Cardiac fibroblast (primary cell): ENCODE results near the gene PCAT7.
"Not testable (repeated sequence)": the region's sequence is repeated elsewhere in the genome, so short reads cannot be mapped to it uniquely, and the experiment has no call there.

Experiments
- DNase-seq, 2 donors: peaks; one replicate each; pipeline versions ENCODE4 v3.0.0 to v3.0.0-alpha.2; 2010; ENCODE audit warnings: low read depth in 2 of 2
- H3K4me3 ChIP-seq, 2 donors: replicated peaks in 1 of 2; 1 replicate in 1 of 2; 2 replicates in 1 of 2; pipeline ENCODE4 v1.5.1; 2011; ENCODE audit warnings: low read depth in 2 of 2, low read length in 2 of 2, mild to moderate bottlenecking in 2 of 2, moderate library complexity in 1 of 2
- TF ChIP-seq, protein P1 (sequence below): IDR thresholded peaks from one replicate; pipeline ENCODE4 v1.5.1; 2011; ENCODE audit warnings: low read depth, mild to moderate bottlenecking, low read length, inconsistent platforms

Gene PCAT7

DNA sequence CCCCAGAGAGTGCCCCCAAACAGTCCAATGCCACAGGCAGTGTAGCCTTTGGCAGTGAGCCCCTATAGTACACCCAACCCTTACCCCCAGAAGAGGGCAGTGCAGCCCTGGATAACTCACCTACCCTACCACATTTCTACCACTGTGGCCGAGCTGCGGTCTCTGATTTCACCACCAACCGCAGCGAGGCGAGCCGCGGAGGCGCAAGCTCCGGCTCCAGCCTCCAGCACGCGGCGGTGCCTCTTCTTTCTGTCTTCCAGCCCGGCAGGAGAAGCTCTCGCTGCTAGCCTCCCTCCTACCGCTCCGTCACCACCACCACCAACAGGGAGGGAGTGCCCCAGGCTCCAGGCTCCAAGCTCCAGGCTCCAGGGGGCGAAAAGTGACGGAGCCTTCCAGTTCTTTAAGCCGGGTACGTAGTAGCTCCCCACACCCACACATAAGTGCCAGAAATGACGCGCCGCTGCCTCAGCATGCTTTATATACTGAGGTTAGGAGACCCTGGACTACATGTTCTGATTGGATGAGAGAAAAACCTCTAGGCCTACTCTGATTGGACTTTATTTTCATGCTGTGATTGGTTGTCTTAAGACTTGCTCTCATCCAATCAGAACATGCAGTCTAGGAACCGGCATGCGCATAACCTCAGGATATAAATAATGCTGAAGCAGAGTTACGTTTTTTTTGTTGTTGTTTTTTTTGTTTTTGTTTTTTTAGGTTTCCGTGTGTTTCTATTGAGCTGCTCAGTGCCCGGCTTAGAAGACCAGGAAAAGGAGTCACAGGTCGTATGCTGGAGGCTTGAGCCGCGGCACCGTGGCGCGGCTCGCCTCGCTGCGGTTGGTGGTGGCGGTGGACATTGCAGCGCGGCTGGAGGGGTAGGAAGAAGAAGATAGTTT is at the start of gene PCAT7:
Gene PCAT7 (plus strand): TSS at position 645 of the 893 bp plus-strand sequence.
- H3K4me3 ChIP-seq = peak within 1 kb of the TSS in 1 of 2 donors; percentile 28
- DNase-seq = peak; percentile 50 to 59
- TF ChIP-seq, protein P1, sequence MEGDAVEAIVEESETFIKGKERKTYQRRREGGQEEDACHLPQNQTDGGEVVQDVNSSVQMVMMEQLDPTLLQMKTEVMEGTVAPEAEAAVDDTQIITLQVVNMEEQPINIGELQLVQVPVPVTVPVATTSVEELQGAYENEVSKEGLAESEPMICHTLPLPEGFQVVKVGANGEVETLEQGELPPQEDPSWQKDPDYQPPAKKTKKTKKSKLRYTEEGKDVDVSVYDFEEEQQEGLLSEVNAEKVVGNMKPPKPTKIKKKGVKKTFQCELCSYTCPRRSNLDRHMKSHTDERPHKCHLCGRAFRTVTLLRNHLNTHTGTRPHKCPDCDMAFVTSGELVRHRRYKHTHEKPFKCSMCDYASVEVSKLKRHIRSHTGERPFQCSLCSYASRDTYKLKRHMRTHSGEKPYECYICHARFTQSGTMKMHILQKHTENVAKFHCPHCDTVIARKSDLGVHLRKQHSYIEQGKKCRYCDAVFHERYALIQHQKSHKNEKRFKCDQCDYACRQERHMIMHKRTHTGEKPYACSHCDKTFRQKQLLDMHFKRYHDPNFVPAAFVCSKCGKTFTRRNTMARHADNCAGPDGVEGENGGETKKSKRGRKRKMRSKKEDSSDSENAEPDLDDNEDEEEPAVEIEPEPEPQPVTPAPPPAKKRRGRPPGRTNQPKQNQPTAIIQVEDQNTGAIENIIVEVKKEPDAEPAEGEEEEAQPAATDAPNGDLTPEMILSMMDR = peak; percentile 42

DNA sequence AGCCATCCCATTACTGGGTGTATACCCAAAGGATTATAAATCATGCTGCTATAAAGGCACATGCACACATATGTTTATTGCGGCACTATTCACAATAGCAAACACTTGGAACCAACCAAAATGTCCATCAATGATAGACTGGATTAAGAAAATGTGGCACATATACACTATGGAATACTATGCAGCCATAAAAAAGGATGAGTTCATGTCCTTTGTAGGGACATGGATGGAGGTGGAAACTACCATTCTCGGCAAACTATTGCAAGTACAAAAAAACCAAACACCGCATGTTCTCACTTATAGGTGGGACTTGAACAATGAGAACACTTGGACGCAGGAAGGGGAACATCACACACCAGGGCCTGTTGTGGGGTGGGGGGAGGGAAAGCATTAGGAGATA is 48.5 kb upstream of the PCAT7 start:
- DNase-seq, H3K4me3 ChIP-seq: not testable (repeated sequence)

DNA sequence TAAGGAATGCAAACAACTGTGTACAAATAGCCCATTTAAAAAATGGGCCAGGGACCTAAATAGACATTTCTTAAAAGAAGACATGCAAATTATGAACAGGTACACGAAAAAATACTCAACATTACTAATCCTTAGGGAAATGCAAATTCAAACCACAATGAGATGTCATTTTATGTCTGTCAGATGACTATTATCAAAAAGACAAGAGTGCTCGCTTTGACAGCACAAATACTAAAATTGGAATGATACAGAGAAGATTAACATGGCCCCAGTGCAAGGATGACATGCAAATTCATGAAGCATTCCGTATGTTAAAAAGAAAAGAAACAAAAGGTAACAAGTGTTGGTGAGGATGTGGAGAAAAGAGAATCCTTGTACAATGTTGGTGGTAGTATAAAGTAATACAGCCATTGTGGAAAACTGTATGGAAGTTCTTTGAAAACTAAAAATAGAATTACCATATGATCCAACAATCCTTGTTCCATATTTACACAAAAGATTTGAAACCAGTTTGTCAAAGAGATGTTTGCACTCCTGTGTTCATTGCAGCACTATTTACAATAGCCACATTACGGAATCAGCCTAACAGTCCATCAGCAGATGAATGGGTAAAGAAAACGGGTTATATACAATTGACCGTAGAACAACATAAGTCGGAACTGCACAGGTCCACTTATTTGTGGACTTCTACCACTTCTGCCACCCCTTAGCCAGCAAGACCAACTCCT is 47.2 kb upstream of the PCAT7 start:
- TF ChIP-seq, protein P1 = no peak
- DNase-seq = no peak
- H3K4me3 ChIP-seq = no peak overlapping the region

DNA sequence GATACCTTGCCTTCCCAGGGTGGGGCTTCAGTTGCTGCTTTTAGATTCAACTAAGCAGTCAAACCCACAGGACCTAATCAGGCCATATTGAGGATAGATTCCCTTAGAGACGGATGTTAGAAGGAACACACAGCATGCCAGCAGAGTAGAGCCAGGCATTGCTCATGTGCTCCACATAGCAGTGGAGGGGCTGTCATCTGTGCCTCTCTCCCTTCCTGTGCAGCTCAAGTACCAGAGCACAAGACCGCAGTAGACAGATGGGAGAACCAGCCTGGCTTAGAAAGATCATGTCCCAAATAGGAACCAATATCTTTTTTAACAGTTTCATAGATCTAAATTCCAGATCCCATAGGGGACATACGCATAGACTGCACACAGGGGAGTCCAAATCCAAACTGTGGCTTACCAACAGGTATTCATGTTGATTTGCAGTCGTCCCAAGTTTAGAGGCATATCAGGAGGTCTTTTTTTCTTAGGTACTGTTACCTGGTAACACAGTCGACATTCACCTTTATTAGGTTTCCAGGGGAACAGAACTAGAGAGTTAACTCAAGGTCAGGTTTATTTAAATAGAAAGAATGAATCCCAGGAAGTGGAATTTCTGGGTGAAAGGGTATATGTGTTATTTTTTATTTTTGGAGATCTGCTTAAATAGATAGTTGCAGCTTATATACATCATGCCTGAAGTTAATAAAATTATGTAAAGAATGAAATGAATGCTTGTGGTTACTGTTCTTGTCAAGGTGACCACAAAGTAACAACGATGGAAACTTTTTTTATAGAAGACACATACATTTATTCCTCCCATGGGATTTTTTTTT is 43.5 kb upstream of the PCAT7 start:
- H3K4me3 ChIP-seq = no peak overlapping the region
- TF ChIP-seq, protein P1 = no peak
- peak; percentile 3 to 7 for DNase-seq

DNA sequence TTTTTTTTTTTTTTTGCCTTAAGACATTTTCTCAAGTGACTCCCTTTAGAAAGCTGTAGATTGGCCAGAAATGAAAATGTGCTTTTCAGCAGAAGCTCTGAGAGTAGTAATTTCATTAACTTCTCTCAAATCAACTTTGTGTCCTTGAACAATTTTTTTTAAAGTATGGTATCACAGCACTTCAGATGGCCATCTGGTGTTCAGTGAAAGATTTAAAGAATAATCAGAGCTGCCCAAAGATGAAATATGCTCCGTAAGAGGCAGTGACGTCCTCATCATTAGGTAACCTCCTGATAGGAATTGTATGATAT is 43.0 kb upstream of the PCAT7 start:
- TF ChIP-seq, protein P1 = no peak
- H3K4me3 ChIP-seq = no peak overlapping the region
- DNase-seq = no peak

DNA sequence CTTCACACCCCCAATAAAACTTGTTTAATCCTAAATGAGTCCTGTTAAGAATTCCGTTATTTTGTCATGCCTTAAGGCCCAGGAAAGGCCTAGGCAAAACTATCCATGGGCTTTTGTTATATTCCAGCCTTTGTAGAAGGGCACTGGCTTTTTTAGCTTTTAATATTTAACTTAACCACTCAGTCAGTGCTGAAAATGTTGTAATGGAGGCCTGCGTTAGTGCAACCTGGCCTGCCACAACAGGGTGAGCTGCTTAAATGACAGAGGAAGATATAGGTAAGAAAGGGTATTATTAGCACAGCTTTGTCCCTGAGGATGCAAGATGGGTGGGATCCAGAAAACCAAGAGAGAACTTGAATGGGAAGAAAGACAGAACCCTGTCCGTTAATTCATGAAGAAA is 40.2 kb upstream of the PCAT7 start:
- TF ChIP-seq, protein P1 = no peak
- no peak for DNase-seq

More for the DNA sequence above, 40.2 kb upstream of the PCAT7 start:
- no peak overlapping the region for H3K4me3 ChIP-seq
